ENCODE measurements around the gene DDI1.

DNA sequence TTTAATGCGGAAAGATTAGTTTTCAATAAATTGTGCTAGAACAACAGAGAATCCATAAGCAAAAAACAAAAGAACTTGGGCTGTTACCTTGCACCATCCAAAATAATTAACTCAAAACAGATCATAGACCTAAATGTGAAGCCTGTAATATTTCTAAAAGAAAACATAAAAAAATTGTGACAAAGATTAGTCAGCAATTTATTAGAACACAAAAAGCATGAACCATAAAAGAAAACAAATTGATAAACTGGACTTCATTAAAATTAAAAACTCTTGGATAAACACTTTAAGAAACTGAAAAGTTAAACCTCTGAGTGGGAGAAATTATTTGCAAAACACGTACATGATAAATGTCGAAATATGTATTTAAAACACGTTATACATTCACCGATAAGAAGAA is 21.5 kb downstream of the DDI1 start:
- TF ChIP-seq EZH2phosphoT487 (IDR thresholded peaks at IDR 0.05; ENCODE audit: unreplicated experiment) (no peak), JUNB (IDR thresholded peaks at IDR 0.05; ENCODE audit: unreplicated experiment) (no peak), POLR2AphosphoS5 (IDR thresholded peaks at IDR 0.05; ENCODE audit: low read depth) (no peak), CREB1 (CRISPR knock-in tag; IDR thresholded peaks at IDR 0.05; ENCODE audit: low read depth) (no peak), EZH2 (IDR thresholded peaks at IDR 0.05; ENCODE audit: low read depth, unreplicated experiment) (no peak), ZNF114 (CRISPR knock-in tag; IDR thresholded peaks at IDR 0.05) (no peak), ZNF331 (CRISPR knock-in tag; IDR thresholded peaks at IDR 0.05; ENCODE audit: low read depth) (no peak), STAT1 (IDR thresholded peaks at IDR 0.05; ENCODE audit: unreplicated experiment) (no peak)
- TF ChIP-seq, protein P1, sequence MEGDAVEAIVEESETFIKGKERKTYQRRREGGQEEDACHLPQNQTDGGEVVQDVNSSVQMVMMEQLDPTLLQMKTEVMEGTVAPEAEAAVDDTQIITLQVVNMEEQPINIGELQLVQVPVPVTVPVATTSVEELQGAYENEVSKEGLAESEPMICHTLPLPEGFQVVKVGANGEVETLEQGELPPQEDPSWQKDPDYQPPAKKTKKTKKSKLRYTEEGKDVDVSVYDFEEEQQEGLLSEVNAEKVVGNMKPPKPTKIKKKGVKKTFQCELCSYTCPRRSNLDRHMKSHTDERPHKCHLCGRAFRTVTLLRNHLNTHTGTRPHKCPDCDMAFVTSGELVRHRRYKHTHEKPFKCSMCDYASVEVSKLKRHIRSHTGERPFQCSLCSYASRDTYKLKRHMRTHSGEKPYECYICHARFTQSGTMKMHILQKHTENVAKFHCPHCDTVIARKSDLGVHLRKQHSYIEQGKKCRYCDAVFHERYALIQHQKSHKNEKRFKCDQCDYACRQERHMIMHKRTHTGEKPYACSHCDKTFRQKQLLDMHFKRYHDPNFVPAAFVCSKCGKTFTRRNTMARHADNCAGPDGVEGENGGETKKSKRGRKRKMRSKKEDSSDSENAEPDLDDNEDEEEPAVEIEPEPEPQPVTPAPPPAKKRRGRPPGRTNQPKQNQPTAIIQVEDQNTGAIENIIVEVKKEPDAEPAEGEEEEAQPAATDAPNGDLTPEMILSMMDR (conservative IDR thresholded peaks at IDR 0.05; ENCODE audit: low read depth in 2 of 2), result no peak
- TF ChIP-seq, protein P2, sequence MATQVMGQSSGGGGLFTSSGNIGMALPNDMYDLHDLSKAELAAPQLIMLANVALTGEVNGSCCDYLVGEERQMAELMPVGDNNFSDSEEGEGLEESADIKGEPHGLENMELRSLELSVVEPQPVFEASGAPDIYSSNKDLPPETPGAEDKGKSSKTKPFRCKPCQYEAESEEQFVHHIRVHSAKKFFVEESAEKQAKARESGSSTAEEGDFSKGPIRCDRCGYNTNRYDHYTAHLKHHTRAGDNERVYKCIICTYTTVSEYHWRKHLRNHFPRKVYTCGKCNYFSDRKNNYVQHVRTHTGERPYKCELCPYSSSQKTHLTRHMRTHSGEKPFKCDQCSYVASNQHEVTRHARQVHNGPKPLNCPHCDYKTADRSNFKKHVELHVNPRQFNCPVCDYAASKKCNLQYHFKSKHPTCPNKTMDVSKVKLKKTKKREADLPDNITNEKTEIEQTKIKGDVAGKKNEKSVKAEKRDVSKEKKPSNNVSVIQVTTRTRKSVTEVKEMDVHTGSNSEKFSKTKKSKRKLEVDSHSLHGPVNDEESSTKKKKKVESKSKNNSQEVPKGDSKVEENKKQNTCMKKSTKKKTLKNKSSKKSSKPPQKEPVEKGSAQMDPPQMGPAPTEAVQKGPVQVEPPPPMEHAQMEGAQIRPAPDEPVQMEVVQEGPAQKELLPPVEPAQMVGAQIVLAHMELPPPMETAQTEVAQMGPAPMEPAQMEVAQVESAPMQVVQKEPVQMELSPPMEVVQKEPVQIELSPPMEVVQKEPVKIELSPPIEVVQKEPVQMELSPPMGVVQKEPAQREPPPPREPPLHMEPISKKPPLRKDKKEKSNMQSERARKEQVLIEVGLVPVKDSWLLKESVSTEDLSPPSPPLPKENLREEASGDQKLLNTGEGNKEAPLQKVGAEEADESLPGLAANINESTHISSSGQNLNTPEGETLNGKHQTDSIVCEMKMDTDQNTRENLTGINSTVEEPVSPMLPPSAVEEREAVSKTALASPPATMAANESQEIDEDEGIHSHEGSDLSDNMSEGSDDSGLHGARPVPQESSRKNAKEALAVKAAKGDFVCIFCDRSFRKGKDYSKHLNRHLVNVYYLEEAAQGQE (IDR thresholded peaks at IDR 0.05; ENCODE audit: unreplicated experiment), result no peak

Data from GM23338 (cell line).